Fibroblast of mammary gland (primary cell): ENCODE results near the gene TNFAIP8L1.
"Not testable (repeated sequence)": the region's sequence is repeated elsewhere in the genome, so short reads cannot be mapped to it uniquely, and the experiment has no call there.

Source experiments
- DNase-seq: peaks from one replicate; pipeline ENCODE4 v3.0.0-alpha.2; 2010; ENCODE audit warnings: low read depth
- H3K4me3 ChIP-seq: 2 replicates; pipeline ENCODE4 v1.5.1; 2011; ENCODE audit warnings: low read depth, mild to moderate bottlenecking, low read length, moderate library complexity; ENCODE audit not compliant: control insufficient read depth
- TF ChIP-seq, protein P1 (sequence below): conservative IDR thresholded peaks from 2 replicates; pipeline ENCODE4 v1.5.1; 2011; ENCODE audit warnings: low read depth, low read length, inconsistent platforms; ENCODE audit not compliant: control insufficient read depth, insufficient read depth

TNFAIP8L1 gene

DNA sequence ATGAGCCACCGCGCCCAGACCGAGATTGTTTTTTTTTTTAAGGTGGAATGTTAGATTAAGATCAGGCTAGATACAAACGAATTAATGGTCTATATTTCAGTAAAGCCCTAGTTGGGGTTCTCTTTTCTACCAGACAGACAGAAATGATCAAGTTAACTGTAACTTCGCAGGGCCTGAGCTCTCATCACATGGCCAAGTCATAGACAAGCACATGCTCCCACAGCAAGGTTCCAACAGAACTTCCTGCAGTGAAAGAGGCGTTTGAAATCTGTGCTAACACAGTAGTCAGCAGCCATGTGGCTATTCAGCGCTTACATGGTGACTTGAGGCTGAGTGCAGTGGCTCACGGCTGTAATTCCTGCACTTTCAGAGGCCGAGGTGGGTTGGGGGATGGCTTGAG is 45.1 kb upstream of the TNFAIP8L1 start:
- TF ChIP-seq, protein P1, sequence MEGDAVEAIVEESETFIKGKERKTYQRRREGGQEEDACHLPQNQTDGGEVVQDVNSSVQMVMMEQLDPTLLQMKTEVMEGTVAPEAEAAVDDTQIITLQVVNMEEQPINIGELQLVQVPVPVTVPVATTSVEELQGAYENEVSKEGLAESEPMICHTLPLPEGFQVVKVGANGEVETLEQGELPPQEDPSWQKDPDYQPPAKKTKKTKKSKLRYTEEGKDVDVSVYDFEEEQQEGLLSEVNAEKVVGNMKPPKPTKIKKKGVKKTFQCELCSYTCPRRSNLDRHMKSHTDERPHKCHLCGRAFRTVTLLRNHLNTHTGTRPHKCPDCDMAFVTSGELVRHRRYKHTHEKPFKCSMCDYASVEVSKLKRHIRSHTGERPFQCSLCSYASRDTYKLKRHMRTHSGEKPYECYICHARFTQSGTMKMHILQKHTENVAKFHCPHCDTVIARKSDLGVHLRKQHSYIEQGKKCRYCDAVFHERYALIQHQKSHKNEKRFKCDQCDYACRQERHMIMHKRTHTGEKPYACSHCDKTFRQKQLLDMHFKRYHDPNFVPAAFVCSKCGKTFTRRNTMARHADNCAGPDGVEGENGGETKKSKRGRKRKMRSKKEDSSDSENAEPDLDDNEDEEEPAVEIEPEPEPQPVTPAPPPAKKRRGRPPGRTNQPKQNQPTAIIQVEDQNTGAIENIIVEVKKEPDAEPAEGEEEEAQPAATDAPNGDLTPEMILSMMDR = no peak
- H3K4me3 ChIP-seq = no peak overlapping the region
- DNase-seq = peak; percentile 22

DNA sequence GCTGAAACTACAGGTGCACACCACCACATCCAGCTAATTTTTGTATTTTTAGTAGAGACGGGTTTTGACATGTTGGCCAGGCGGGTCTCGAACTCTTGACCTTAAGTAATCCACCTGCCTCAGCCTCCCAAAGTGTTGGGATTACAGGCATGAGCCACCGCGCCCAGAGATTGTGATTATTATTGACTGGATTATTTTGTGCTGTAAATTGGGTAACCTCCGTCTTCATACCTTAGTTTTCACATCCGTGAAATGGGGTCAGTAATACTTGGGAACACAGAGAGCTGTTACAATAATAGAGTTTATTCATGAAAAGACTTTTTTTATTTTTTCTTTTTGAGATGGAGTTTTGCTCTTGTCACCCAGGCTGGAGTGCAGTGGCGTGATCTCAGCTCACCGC is 44.2 kb upstream of the TNFAIP8L1 start:
- not testable (repeated sequence) for DNase-seq, H3K4me3 ChIP-seq

DNA sequence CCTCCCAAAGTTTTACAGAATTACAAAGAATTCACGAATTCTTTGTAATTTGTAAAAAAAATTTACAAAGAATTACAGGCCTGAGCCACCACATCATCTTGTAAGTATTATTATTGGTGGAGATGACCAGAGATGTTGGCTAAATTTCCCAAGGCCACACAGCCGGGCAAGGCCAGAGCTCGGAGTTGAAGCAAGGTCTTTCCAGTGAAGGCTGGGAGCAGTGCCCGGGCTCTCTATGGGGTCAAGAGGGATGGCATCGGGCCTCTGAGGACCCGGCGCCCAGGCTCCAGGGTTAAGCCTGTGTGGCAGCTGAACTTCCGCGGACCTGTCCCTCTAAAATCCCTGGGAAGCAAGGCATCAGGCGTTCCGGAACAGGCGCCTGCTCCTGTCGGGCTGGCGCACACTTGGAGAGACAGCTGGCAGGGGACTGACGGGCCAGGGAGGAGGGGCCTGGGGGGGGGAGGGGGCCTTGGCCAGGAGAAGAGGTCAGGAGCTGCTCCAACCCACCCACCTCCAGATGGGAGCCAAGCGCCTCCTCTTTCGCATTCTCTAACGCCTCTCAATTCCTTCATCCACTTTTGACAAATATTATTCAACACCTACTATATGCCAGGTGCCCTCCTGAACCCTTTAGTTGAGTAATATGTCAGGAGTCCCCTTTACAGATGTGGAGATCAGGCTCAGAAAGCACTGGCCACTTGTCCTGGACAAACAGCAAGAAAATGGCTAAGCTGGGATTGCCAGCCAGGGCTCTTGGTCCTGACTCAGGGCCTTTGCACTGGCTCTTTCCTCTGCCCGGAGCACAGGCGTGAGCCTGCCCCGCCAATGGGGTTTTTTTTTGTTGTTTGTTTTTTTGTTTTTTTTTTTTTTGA is 43.0 kb upstream of the TNFAIP8L1 start:
- TF ChIP-seq, protein P1 = no peak
- DNase-seq = no peak
- no peak overlapping the region for H3K4me3 ChIP-seq

DNA sequence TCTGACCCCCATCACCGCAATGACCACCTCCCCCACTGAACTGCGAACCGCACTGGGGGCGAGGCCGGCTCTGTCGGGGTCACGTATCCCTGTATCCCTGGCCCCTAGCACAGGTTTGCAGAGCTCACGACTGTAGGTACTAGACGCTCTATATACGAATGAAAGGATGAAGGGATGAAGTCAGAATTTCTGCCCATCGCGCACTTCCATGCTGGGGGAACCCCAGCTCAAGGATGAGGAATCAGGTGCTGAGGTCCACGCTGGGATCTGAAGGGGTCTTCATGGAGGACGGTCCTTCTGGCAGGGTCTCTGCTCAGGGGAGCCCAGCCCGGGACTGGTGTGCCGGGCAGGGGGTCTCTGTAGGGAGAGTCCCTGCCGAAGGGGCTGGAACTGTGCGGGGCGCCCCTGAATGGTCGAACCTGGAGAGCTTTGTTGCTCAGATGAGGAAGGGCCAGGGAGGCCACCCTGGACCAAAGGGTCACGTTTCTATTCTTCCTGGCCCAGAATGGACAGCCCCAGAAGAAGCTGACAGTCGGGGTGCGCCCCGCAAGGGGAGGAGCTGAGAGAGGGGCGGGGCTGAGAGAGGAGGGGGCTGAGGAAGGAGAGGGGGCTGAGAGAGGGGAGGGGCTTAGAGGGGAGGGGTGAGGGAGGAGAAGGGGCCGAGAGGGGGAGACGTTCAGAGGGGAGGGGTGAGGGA is 41.9 kb upstream of the TNFAIP8L1 start:
- no peak overlapping the region for H3K4me3 ChIP-seq
- TF ChIP-seq, protein P1 = no peak
- no peak for DNase-seq

DNA sequence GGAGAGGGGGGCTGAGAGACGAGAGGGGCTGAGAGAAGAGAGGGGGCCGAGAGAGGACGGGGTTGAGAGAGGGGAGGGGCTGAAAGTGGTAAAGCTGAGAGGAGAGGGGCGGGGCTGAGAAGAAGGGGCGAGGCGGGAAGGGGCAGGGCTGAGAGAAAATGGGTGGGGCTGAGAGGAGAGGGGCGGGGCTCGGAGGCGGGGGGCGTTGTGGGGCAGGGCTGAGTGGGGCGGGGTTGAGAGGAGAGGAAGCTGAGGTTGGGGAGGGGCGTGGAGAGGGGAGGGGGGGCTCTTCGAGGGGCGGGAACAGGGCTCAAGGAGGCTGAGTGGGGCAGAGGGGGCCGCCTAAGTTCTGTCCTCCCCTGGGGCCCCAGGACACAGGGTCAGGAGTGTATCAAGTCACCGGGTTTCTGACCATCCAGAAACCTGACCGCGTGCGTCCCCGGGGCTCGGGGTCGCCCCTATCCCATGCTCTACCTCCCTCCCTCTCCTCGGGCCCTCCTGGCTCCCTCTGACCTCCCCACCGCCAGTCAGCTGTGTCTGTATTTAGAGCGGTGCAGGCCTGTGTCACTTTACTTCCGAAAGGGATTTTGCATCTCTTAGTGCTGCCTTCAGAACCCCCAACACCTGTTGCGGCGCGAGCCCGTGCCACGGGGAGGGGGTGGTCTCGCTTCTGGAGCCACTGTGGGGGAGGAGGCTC is 41.2 kb upstream of the TNFAIP8L1 start:
- TF ChIP-seq, protein P1 = no peak
- H3K4me3 ChIP-seq = no peak overlapping the region
- no peak for DNase-seq

DNA sequence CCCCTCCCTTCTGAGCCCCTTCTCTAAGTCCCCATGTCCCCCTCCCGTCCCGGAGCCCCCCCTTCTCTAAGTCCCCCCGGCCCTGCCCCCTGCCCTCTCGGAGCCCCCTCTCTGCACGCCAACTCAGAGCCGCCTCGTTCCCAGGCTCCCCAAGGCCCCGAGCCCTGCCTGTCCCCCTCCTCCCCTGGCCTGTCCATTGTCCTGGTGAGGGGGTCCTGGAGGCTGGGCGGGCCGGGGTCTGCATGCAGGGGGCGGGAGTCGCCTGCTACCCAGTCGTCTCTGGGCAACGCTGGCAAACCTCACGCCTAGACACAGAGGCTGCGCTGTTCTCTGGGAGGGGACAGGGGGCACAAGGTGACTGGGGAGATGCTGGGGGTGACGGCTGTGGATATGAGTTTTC is 40.6 kb upstream of the TNFAIP8L1 start:
- no peak overlapping the region for H3K4me3 ChIP-seq
- no peak for DNase-seq
- TF ChIP-seq, protein P1 = no peak

DNA sequence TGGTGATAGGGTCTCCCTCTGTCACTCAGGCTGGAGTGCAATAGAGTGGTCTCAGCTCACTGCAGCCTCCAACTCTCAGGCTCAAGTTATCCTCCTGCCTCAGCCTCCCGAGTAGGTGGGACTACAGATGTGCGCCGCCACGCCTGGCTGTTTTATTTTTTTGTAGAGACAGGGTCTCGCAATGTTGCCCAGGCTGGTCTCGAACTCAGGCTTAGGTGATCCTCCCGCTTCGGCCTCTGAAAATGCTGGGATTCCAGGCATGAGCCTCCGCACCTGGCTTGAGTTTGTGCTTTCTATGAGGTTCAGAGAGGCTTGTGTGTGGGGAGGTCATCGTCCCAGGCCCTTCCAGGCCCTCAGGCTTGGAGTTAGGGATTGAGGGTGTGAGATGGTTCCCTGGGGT is 39.2 kb upstream of the TNFAIP8L1 start:
- no peak overlapping the region for H3K4me3 ChIP-seq
- TF ChIP-seq, protein P1 = no peak
- no peak for DNase-seq
